Lower lobe of right lung (tissue), 2 donors: ENCODE measurements around the gene PJA1. TPM values are rescaled to one million over a fixed set of nuclear protein-coding genes. Genes with fewer than 3 reads are reported as not detected.

Source experiments
- ATAC-seq, 2 donors: fragments of 200-7000 bp; cut with Tn5 transposase; one replicate each; pipeline ENCODE4 v1.9.1; 2020 to 2022; ENCODE audit warnings: mild to moderate bottlenecking in 2 of 2, moderate library complexity in 2 of 2
- DNase-seq: peaks from one replicate; pipeline ENCODE4 v3.0.0-alpha.2; 2020
- H3K27ac ChIP-seq: fragments of 200-600 bp; one replicate; pipeline ENCODE4 v1.8.0; 2022
- H3K27me3 ChIP-seq: fragments of 200-600 bp; one replicate; pipeline ENCODE4 v1.8.0; 2022; ENCODE audit warnings: low read depth
- H3K36me3 ChIP-seq: fragments of 200-600 bp; one replicate; pipeline ENCODE4 v1.8.0; 2022; ENCODE audit warnings: mild to moderate bottlenecking
- H3K4me1 ChIP-seq: fragments of 200-600 bp; one replicate; pipeline ENCODE4 v1.8.0; 2022
- H3K4me3 ChIP-seq: fragments of 200-600 bp; one replicate; pipeline ENCODE4 v1.8.0; 2022; ENCODE audit warnings: mild to moderate bottlenecking
- H3K9me3 ChIP-seq: fragments of 200-600 bp; one replicate; pipeline ENCODE4 v1.8.0; 2022
- intact Hi-C: fragments of 100-400 bp; cut with DNase I; formaldehyde crosslinking; loops from one replicate; pipeline ENCODE4 v1.11.0; 2022
- total RNA-seq: library from RNA; stranded (reverse); fragmentation: NEBNext Ultra II Directional; extraction: Animal tissue kit (Norgen Biotek cat#: 25700); gene quantifications from one replicate; pipeline ENCODE4 v1.2.1, GENCODE V29; 2021
- TF ChIP-seq, protein P1 (sequence below): fragments of 200-600 bp; IDR thresholded peaks from one replicate; pipeline ENCODE4 v1.8.0; 2022; ENCODE audit warnings: antibody characterized with exemption, mild to moderate bottlenecking
- donor health status: DM: no; HTN: yes; CAD: no; lungs with severe emphysema.

Gene PJA1
- total RNA-seq, 1 donor from 2014 or later: 21.9 TPM

DNA sequence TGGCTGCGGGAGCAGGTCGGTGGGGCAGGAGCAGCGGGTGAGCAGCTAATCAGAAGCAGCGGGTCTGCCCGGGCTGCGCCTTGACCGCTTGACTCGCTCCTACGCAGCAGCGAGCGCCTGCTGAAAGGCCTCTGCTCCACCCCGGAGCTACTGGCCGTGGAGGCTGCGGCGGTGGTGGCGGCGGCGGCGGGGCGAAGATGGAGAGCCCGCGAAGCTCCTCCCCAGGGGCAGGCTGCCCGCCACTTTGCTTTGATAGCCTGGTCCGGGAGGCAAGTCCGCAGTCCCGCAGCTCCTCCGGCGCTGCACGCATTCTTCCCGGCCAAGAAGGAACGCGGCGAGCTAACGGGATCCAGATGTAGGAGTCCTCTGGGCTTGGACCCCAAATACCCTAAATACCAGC, 36.7 kb downstream of the PJA1 start:
- peak; percentile 45 for DNase-seq
- H3K27ac ChIP-seq: no peak overlapping the region

DNA sequence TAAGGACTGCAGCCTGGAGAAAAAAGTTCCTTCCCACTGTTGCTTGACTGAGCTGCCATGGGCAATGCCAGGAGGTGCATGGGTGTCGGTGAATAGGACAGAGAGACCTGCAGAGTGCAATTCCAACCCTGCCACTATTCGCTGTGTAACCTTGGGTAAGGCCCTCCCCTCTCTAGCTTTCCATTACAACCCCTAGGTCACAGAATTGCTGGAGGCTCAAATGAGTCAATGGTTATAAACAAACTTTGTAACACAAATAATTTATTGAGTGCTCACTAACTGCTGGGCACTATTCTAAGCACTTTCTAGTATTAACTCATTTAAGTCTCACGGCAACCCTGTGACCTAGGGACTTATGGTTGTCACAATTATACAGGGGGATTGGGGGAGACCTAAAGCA, 37.8 kb downstream of the PJA1 start:
- H3K27me3 ChIP-seq: no peaks in the 10 kb centered on the region
- no peaks in the 10 kb centered on the region for H3K4me1 ChIP-seq
- no peaks in the 10 kb centered on the region for H3K9me3 ChIP-seq
- H3K27ac ChIP-seq: no peak overlapping the region
- DNase-seq (no peak), ATAC-seq (no peak)
- TF ChIP-seq, protein P1, sequence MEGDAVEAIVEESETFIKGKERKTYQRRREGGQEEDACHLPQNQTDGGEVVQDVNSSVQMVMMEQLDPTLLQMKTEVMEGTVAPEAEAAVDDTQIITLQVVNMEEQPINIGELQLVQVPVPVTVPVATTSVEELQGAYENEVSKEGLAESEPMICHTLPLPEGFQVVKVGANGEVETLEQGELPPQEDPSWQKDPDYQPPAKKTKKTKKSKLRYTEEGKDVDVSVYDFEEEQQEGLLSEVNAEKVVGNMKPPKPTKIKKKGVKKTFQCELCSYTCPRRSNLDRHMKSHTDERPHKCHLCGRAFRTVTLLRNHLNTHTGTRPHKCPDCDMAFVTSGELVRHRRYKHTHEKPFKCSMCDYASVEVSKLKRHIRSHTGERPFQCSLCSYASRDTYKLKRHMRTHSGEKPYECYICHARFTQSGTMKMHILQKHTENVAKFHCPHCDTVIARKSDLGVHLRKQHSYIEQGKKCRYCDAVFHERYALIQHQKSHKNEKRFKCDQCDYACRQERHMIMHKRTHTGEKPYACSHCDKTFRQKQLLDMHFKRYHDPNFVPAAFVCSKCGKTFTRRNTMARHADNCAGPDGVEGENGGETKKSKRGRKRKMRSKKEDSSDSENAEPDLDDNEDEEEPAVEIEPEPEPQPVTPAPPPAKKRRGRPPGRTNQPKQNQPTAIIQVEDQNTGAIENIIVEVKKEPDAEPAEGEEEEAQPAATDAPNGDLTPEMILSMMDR: no peak
- H3K36me3 ChIP-seq: no peaks in the 10 kb centered on the region
- no peak overlapping the region for H3K4me3 ChIP-seq
- intact Hi-C loops: no loop called here

More for the DNA sequence above, 36.7 kb downstream of the PJA1 start:
- intact Hi-C loops: no loop called here
- TF ChIP-seq, protein P1: no peak
- no peaks in the 10 kb centered on the region for H3K4me1 ChIP-seq
- ATAC-seq: peak; percentile 66 to 68
- H3K9me3 ChIP-seq: no peaks in the 10 kb centered on the region
- H3K4me3 ChIP-seq: no peak overlapping the region
- H3K36me3 ChIP-seq: no peaks in the 10 kb centered on the region
- H3K27me3 ChIP-seq: no peaks in the 10 kb centered on the region

DNA sequence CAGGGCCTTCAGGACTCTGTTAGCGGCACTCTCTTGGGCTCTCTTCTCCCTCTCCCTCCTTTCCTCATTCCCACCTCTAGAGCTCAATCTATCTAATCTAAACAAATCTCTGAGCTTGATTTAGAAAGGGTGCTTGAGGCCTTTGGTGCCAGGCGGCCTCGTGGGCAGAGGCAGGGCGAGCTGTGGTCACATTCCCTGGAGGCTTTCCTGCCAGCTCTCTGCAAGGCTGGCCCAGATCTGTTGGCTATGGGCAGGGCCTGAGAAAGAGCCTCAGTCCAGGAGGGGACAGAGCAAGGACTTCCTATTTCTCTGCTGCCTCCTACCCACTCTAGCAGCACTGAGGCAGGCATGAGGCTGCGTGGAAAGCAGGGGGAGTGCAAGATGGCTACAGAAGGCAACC, 38.6 kb downstream of the PJA1 start:
- no peak for DNase-seq
- Histone ChIP-seq H3K27me3 (no peaks in the 10 kb centered on the region), H3K27ac (no peak overlapping the region), H3K4me3 (no peak overlapping the region), H3K4me1 (no peaks in the 10 kb centered on the region), H3K9me3 (no peaks in the 10 kb centered on the region), H3K36me3 (no peaks in the 10 kb centered on the region)
- TF ChIP-seq, protein P1: no peak
- intact Hi-C loops: no loop called here
- peak in 1 of 2 donors; percentile 35 for ATAC-seq

DNA sequence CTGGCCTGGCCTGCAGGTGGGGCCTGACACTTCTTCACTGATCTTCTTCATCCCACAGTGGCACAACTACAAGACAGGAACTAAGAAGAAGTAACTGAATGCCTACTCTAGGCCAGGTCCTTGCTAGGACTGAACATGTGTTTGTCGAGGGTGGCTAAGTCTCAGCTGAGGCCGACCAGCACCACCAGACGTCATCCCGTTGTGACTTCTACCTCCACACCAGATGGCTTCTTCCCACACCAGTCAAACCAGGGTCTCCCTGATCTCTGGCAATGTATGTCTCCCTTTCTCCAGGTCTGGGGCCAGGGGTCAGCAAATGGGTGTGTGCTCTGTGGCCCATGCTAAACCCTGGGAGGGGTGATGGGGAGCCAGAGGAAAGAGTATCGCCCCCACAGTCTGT, 40.2 kb downstream of the PJA1 start:
- H3K27ac ChIP-seq: no peak overlapping the region
- H3K4me3 ChIP-seq: no peak overlapping the region
- no peaks in the 10 kb centered on the region for H3K9me3 ChIP-seq
- TF ChIP-seq, protein P1: no peak
- no peaks in the 10 kb centered on the region for H3K4me1 ChIP-seq
- DNase-seq (no peak), ATAC-seq (no peak)
- intact Hi-C loops: no loop called here
- no peaks in the 10 kb centered on the region for H3K36me3 ChIP-seq
- no peaks in the 10 kb centered on the region for H3K27me3 ChIP-seq

DNA sequence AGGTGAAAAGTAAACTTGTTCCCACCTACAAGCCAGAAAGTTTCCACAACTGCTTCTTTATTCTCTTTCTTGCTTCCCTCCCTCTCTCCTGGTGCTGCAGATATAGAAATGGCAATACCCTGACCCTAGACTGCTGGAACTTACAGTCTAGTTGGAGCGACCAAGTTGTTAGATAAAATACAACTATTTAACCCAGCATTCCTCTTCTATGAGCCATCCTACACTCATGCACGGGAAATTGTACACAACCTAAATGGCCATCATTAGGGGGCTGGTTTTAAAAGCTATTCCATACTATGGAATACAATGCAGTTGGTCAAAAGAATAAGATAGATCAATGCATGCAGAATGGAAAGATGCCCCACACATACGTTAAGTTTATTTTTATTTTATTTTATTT, 41.1 kb downstream of the PJA1 start:
- ATAC-seq (no peak), DNase-seq (no peak)
- no peak overlapping the region for H3K4me3 ChIP-seq
- TF ChIP-seq, protein P1: no peak
- no peak overlapping the region for H3K27ac ChIP-seq
- no peaks in the 10 kb centered on the region for H3K36me3 ChIP-seq
- H3K9me3 ChIP-seq: no peaks in the 10 kb centered on the region
- H3K4me1 ChIP-seq: no peaks in the 10 kb centered on the region
- H3K27me3 ChIP-seq: no peaks in the 10 kb centered on the region
- intact Hi-C loops: no loop called here

DNA sequence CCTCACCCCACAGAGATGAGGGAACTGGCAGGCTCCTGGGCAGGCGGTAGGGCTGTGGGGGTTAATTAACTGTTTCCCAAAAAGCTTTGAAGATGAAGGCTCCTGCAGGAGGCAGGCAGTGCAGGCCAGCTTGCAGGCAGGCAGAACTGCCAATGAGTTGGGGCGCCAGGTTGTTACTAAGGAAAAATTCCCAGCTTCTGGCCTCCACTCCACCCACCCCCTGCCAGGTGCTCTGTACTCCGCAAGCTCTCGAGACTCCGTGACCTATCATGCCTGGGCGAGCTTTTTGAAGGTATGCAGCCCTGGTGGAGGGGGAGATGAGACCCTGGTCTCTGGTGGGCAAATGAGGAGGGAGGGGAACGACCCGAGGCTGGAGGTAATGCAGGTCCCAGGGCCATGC, 41.8 kb downstream of the PJA1 start:
- TF ChIP-seq, protein P1: no peak
- Histone ChIP-seq H3K27ac (no peak overlapping the region), H3K36me3 (no peaks in the 10 kb centered on the region), H3K27me3 (no peaks in the 10 kb centered on the region), H3K4me3 (no peak overlapping the region), H3K4me1 (no peaks in the 10 kb centered on the region), H3K9me3 (no peaks in the 10 kb centered on the region)
- ATAC-seq: no peak
- no peak for DNase-seq
- intact Hi-C loops: no loop called here
